HG03575 (cell line): ENCODE data around the gene PAQR4.

Source experiments
- ATAC-seq: cut with Tn5 transposase; IDR thresholded peaks from one replicate; pipeline ENCODE4 v1.9.1; 2021; ENCODE audit not compliant: unreplicated experiment, insufficient number of reproducible peaks, low FRiP score; ENCODE audit errors: extremely low read depth

The PAQR4 gene

DNA sequence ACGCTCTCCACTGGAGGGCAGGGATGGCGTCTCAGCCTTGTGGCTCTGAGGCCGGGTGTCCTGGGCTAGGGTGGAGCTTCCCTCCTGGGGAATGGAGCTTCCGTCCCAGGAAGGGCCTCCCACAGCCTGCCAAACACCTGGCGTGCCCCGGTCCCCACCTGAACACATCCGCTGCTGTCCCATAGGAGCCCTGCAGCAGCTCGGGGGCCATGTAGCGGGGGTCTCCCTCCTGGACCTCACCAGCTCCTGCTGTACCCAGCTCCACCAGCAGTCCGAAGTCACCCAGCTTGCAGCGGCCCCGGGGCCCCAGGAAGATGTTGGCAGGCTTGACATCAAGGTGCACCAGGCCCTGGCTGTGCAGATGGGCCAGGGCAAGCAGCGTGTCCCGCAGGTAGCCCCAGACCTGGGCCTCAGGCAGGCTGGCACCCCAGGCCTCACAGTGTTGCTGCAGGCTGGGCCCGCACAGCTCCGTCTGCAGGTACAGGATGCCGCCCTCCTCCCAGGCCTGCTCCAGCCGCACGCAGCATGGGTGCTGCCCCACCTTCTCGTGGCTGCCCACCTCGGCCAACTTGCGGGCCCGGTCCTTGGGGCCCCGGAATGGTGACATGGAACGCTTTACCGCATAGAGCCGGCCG is 6.1 kb downstream of the PAQR4 start:
- ATAC-seq: no peak

DNA sequence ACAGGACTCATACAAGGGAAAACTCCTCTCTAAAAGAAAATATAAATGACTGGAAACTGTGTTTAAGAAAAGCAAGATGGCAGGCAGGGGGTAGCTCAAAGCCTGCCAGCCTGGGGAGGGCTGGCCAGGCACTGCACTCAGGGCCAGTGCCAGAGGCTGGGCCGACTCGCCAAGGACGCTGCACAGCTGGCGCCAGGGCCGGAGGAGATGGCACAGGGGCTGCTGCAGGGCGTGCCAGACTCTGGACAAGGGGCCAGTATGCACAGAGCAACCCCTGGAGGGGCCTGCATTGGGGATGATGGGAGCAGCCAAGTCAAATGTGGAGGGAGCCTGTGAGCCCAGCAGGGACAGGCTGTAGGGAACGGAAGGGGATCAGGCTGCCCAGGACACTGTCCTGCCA is 7.1 kb downstream of the PAQR4 start:
- no peak for ATAC-seq

DNA sequence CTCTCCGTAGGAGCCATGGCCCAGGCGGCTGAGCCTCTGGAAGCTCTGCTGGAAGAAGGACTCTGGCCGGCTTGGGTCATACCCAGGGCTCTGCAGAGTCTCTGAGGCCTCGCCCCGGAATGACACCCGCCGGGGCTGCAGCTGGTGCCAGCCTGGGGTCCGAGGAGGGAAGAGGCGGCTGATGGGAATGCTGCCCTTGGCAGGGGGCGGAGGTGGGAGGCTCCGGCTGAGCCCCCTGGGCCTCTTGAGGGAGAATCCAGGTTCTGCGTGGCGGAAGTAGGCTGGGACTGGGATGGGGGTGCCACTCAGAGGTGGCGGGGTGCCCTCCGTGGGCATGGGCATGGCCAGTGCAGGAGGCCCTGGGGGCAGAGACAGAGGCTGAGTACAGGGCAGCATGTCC is 7.5 kb downstream of the PAQR4 start:
- ATAC-seq: no peak

DNA sequence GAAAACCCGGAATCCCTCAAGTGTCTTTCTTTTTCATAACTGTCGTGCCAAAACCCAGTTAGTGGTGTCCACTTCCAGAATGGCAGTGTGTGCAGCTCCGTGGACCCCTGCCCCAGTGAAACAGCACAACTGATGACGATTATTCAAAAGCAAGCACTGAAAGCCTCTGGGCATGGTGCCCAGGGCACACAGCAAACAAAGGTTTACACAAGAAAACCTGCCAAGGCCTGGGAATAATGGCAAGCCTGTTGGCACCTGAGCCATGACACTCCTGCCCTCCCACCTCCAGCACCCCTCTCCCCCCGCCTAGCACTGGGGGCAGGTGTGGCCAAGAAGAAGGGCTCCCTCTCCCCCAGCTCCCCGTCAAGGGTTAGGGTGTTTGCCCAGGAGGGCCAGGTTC is 8.3 kb downstream of the PAQR4 start:
- ATAC-seq: no peak

DNA sequence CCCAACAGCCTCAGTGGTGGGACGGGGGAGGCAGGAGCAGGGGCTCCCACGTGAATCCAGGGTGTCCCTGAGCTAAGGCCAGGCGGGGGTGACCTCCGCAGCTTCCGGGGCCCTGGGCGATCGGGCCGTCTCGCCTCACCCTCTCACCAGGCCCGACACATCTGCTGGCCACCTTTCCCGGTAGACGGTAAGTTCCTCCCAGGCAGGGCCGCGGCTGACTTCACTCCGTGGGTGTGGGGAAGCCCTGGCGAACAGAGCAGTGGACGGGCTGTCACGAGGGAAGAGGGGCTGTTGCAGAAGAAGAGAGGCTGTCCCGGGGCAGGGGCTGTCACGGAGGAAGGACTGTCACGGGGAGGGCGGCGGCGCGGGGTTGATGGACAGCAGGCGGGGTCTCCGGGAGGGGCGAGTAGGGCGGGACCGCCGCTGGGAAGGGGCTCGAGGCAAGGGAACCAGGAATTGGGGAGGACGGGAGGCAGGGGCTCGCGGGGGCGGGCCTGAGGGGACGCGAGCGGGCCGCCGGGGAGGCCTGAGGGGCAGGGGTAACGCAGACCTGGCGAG is 10.6 kb downstream of the PAQR4 start:
- no peak for ATAC-seq

DNA sequence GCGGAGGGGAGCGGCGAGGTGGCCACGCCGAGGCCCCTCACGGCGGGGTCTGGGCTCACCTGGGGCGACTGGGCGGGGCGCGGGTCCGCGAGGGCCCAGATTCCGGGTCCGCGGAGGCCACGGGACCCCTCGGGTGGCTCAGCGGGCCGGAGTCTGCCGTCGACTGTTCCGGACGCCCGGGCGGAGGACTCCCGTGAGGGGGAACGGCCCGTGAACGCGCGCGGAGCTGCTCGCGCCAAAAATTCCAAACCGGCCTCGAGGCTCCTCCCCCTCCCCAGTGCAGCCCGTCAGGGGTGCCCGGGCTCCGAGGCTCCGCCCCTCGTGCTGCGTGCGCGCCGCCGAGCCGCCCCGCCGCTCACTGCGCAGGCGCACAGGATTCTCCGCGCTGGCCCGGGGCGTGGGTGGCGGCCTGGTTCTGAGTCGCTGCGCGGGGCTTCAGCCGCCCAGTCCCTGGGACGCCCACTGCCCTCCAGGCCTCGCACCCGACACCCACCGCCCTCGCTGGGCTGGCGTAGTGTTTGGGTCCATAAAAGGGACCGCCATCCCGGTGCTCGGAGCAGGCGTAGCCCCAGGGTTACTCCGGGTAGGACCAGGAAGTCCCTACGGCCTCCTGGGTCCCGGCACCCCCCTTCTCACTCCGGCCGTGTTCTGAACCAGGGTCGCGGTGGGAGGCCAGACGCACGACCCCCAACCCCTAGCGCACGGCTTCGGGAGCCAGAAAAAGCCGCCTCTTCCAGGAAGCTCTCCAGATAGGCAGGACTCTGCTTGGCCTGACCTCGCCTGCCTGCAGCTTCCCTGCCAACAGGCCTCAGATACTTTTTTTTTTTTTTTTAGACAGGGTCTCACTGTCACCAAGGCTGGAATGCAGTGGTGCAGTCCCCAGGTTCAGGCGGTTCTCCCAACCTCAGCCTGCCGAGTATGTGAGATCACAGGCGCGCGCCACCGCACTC is 11.4 kb downstream of the PAQR4 start, which contains the start of gene PKMYT1:
TSS of gene PKMYT1 (minus strand) at position 220 of the 950 bp plus-strand sequence. CDS start 789 bp downstream, outside the sequence.
- no peak for ATAC-seq

DNA sequence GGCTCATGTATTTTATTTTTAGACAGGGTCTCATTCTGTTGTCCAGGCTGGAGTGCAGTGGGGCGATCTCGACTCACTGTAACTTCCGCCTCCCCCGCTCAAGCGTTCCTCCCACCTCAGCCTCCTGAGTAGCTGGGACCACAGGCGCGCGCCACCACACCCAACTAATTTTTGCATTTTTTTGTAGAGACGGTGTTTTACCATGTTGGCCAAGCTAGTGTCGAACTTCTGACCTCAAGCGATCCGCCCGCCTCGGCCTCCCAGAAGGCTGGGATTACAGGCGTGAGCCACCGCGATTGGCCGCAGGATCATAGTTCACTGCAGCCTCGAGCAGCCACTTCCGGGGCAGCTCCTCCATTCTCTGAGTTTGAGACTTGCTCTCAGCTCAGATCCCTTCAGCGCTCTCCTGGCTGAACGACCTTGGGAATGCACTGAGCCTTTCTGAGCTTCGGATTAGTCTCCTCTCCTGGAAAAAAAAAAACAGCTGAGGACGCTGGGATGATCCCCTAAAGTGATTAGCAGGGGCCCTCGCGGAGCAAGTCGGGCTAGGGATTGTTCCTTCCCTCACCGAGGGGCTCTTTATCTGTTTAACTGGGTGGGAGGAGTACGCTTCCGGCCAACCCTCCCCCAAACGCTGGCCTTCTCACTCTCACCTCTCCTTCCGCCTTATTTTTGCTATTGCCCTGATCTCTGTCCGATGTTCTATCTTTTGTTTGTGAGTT is 12.2 kb downstream of the PAQR4 start:
- ATAC-seq: no peak

DNA sequence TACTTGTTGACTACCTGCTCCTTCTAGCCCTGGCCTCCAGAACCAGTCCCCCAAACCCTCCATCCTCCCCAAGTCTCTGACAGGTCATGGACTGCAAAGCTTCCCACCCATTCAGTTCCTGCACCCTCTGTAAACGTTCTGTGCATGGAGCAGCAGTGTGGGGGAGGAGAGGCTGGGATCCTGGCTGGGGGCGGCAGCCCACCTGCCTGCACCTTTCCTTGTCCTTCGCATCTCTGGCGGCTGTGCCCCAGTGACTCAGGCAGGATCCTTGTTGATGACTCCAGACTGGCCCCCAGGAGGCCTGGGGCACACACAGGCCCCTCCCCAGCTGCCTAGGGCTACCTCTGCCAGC is 12.7 kb downstream of the PAQR4 start:
- no peak for ATAC-seq

DNA sequence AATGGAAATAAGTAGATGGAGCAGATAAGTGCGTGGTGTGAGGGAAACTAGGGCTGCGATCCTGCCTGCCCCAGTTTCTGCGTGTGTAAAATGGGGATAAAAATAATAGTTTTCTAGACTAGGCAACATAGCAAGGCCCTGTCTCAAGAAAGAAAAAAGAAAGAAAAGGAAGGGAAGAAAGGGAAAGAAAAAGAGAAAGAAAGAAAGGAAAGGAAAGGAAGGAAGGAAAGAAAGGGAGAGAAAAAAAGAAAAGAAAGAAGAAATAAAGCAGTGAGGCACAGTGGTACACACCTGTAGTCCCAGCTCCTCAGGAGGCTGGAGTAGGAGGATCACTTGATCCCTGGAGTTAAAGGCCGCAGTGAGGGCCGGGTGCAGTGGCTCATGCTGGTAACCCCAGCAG is 13.3 kb downstream of the PAQR4 start:
- no peak for ATAC-seq

DNA sequence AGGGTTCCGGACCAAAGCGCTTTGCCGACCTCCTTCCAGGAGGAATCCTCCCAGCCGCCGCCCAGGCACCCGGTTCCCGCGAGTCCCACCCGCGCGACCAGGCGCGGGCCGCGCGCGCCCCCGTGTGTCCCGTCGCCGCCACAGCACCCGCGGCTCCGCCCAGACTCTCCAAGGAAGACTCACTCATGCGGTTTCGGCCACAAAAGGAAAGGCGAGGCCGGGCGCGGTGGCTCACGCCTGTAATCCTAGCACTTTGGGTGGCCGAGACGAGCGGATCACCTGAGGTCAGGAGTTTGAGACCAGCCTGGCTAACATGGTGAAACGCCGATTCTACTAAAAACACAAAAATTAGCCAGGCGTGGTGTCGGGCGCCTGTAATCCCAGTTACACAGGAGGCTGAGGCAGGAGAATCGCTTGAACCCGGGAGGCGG is 14.6 kb downstream of the PAQR4 start:
- ATAC-seq: no peak

DNA sequence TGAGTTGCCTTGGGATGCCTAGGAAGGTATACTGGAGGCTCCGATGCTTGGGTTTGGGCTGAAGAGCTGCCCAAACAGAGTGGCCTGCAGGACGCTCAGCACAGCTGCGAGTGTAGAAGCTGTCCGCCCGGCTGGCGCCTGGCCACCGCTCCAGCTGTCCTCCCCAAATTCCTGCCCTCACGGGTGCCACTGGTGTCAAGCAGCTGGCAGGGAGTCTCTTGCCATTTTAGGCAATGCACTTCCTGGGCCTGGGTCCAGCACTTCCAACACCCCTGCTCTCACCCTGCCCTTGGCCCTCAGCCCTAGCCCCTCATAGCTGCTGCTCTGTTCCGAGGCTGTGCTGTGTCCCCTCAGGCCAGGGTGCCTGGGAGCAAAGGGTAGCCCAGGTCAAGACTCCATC is 16.3 kb downstream of the PAQR4 start:
- no peak for ATAC-seq

DNA sequence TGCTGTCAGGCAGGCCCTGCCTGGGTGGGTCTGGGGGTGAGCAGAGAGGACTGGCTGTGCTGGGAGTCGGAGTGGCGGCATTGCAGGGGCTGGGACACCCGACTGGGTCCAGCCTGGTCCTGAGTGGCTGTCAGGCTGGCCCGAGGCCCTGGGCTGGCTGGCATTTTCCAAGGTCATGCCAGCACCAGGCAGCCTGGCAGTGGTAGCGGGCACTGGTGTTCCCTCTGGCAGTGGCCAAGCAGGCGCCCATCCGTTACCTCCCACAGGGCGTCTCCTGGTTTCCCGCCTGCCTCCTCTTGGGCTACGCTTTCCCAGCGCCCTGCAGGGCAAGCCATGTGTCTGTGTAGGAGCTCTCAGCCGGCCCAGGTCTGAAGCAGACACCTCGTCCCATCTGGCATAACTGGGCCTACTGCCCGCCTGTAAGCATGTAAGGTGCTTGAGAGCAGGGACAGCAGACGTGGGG is 16.8 kb downstream of the PAQR4 start:
- no peak for ATAC-seq

DNA sequence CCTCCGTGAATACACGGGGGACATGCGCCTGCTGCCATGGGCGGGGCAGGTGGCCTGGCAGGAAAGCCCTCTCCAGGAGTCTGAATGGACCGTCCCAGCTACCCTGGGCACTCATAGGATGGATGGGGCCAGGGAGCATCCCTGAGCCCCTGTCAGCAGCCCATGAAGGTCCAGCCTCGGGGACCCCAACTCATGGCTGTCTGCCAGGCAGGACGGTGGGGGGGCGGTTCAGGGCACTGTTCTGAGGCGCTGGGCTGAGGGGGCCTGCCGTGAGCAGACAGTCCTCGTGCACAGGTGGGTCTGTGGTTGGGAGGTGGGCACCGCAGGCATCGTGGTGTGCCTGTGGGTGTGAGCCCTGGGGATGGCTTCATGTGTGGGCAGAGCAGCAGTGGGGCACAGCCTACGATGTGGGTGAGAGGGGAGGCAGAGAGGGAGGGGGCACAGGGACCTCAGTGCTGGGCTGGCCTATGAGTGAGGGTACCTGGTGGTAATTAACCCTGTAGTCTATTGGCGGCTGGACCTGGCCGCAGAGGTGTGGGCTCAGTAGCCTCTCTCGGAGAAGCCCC is 17.6 kb downstream of the PAQR4 start:
- ATAC-seq: no peak

DNA sequence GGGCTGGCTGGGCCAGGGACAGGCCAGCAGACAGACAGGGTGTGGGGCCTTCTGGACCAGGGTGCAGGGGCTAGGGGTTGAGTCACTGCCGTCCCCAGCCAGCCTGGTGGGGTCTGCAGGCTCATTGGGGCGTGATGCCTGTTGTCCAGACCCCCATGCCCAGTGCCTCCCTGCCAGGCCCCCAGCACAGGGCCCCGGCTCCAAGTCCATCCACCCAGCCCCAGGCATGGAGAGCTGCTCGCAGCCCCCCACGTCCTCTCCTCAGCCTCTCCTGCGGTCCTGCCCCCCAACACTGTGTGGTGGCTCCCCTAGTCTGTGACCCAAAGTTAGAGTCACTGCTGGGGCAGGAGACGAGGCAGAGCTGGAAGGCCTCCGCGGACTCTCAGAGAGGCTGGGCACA is 18.1 kb downstream of the PAQR4 start:
- no peak for ATAC-seq

DNA sequence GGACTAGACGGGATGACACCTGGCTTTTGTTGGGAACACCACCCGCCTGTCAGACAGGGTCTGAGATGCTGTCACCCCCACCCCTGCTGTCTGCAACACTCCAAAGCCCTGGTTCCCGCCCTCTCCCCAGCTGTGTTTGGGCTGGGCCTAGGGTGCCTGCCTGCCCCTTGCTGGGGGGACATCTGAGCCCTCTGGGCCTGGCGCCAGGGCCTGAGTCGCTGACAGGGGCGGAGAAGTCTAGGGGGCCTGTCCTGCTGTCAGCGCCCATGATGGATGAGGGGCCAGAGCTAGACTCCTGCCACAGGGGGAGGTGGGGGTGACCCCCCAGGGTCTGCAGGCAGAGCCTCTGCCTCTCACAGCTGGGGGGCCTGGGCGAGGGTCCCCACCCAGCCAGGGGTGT is 18.7 kb downstream of the PAQR4 start:
- no peak for ATAC-seq

DNA sequence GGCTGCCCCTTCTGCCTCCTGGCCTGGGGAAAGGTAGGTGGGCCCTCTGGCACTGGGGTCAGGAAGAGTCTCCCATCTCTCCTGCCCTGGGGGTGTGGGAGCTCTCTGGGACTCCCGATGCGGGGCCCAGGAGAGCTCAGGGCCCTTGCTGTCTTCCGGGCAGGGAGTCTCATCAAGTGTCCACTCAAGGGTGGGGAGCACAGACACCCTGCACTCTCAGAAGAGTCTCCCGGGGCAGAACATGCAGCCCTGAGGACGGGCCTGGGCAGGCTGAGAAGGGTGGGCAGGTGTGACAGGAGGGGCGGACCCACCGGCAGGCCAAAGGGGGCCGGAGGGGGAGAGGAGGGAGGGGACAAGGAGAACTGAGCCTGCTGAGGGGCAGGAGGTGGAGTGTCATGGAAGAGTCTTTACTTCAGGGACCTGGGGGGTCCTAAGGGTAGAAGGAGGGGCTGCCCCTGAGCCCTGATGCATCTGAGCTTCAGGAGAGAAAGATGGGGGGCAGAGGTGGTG is 19.5 kb downstream of the PAQR4 start:
- ATAC-seq: no peak

DNA sequence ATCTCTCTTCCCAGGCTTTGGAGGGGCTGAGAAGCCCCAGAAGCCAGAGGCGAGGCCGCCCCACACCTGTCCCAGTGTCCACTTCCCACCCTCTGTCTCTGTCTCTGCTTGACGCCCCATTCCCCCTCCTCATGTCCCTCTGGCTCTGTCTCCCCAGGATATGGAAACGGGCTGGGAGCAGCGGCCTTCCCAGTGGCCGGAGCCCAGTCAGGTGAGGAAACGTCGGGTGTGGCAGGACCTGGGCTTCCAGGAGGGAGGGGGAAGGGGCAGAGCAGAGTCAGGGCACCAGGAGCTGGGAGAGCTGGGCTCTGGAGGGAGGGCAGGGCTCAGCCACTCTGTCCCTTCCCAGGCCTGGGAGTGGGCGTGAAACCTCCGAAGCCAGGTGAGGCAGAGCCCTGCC is 21.7 kb downstream of the PAQR4 start:
- no peak for ATAC-seq

DNA sequence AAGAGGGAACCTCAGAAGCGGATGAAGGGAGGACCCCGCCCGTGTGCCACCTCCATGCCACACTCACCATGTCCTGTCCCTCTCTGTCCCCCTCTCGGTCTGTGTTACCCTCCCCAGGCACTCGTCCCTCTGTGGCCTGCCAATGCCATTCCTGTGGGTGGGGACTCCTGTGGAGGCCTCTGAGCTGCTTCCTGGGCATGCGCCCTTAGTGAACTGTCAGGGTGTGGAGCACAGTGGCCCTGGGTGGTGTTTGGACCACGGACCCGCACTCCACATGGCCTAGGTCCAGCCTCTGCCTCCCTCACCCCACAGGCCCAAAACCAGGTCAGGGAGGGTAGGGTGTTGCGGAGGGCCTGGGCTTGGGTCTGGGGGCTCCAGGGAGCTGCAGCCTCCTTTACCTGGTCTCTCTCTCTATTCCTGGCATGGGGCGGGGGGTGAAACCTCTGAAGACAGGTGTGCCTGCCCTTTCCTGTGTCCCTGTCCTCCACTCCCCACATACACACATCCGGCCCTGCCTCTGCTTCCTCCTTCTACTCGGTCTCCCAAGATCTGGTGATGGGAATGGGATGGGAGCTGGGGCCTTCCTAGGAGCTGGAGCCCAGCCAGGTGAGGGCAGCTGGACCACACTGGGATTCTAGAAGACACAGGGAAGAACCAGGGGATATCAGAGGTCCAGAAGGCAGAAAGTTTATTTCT is 22.6 kb downstream of the PAQR4 start:
- no peak for ATAC-seq
